SH-SY5Y (cell line): ENCODE measurements around the gene HCN4.

Experiments
- GATA2 ChIP-seq: IDR thresholded peaks from 2 replicates; pipeline ENCODE4 v1.6.1; 2011; ENCODE audit warnings: mild to moderate bottlenecking, low read depth, low read length
- GATA3 ChIP-seq: IDR thresholded peaks from 2 replicates; pipeline ENCODE4 v1.6.1; 2011; ENCODE audit warnings: low read depth, mild to moderate bottlenecking, low read length, moderate library complexity

DNA sequence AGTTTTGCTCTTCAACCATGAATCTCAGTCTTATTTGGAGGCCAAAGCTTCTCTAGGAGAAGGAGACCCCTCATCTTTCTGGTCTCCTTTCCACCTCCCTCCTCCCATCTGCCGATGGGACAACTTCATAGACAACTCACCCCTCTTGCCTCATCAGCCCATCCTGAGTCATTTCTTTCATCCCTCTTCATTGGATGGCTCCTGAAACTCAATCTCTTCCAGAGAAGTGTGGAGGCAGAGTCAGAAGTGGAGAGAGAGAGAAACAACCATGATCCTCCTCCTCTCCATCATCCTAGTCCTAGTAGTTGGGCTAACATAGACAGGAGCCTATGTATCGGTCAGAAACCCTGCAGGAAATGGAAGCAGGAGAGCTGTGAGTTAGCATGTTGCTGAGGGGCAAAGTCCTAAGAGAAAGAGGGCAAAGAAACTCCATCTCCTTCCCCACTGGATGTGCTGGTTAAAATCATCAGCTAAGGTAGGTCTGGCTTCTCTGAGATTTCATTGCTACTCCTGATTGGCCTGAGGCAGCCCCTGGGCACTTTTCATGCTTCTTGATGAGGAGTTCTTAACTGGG is 21.3 kb upstream of the HCN4 start:
- TF ChIP-seq GATA2 (no peak), GATA3 (no peak)
